HG02852 (cell line): ENCODE measurements around the gene MMP17.

ENCODE experiments used
- ATAC-seq: cut with Tn5 transposase; IDR thresholded peaks from one replicate; pipeline ENCODE4 v1.9.1; 2021; ENCODE audit warnings: mild to moderate bottlenecking, moderate library complexity; ENCODE audit not compliant: unreplicated experiment

Gene MMP17

DNA sequence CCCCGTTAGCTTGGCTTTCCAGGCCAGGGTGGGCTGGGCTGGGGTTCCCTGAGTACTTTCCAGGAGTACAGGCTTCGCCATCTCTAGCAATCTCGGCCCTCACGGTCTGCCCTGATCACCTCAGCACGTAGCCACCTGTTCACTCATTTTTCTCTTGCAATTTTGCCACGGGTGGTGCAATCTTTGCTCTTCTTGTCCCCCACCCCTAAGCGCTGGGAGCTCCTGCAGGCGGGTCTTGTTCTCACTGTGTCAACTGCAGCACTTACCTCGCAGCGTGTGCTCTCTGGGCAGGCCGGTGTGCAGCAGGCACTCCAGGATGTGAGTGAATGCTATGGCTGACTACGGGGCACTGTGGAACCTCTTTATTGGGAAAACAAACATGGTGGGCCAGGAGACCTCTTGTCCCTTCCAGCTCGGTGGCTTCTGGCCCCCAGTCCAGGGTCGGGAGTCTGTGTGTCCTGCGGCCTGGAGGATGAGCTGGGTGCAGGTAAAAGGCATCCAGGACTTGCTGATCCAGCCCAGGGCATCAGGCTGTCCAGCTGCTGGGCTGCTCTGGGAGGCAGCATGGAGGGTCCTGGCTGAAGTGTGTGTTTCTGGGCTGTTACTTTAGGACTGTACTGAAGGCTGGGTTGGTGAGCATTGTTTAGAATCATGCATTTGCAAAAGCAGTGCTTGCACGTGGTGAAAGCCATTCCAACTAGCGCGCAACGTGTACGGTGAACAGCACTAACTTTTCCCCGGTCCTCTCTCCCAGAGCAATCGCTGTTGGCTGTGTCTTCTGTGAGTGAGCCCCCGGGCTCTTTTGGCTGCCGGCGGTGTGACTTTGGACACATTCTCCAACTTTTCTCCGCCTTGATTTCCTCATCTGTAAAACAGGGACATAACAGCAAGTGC, 64.8 kb downstream of the MMP17 start:
- no peak for ATAC-seq

DNA sequence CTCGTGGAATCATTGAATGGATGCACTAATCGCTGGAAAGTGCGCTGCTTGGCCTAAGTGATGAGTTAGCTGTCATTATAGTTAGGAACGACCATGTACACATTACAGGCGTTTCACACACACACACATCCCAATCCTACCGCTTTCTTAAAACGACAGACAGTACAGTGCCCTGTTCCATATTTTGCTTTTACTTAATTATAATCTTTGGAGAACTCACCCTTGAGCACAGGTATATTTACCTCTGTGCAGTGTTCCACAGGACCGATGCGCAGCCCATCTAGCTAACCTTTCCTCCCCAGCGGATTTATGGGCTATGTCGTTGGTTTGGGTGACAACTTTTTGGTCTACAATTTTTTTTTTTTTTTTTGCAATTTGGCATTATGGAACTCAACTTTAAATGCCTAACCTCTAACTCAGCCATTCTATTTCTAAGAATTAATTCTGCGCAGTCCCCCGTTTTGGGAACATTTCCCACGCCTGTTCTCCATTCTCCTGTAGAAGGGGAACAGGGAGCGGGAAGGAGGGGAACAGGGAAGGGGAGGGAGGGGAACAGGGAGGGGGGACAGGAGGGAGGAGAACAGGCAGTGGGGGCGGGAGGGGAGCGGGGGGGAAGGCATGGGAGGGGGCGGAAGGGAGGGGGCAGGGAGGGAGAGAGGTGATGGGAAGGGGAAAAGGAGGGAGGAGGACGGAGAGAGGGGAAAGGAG, 65.6 kb downstream of the MMP17 start:
- ATAC-seq = no peak

DNA sequence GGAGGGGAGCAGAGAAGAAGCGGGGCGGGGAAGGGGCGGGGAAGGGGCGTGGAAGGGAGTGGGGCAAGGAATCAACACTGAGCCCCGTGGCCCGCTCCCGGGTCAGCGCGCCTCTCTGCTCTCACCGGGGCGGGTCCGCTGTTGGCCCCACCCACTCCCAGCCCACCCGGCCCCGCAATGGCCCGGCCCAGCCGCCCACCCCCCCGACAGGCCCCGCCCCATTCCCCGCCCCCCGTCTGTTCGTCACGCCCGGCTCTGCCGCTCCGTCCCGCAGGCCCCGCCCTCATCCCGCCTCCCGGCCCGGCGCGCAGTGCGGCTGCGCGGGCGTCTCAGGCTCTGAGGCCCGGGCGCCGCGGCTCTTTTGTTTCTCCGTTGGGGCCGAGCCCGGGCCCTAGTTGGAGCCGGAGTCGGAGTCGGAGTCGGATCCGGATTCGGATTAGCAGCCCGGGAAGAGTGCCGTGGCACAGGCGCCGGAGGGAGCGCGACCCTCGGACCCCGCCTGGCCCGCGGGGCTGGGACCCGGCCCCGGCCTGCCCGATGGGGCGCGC, 66.2 kb downstream of the MMP17 start, which contains the start of gene ULK1:
TSS of gene ULK1 (plus strand) at position 310 of the 548 bp plus-strand sequence. CDS start 380 bp downstream, outside the sequence.
- ATAC-seq = peak; percentile 76

DNA sequence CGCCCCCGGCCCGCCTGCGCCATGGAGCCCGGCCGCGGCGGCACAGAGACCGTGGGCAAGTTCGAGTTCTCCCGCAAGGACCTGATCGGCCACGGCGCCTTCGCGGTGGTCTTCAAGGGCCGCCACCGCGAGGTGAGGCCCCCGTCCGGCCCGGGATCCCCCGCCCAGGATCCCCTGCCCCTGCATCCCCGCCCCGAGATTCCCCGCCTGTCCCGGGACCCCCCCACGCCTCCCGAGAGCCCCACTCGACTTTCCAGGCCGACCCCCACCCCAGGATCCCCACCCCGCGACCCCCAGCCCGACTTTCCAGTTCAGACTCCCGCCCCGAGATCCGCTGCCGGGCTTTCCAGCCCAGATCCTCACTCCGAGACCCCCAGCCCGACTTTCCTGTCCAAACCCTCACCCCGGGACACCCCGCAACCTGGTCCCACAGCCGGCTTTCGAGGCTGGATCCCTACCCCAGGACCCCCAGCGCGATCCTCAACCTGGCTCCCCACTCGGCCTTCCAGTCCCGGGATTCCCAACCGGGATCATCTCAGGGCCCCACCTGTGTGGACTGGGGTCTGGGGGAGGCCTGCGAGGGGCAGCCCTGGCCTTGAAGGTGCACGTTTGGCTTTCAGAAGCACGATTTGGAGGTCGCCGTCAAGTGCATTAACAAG, 66.9 kb downstream of the MMP17 start:
- ATAC-seq = no peak

DNA sequence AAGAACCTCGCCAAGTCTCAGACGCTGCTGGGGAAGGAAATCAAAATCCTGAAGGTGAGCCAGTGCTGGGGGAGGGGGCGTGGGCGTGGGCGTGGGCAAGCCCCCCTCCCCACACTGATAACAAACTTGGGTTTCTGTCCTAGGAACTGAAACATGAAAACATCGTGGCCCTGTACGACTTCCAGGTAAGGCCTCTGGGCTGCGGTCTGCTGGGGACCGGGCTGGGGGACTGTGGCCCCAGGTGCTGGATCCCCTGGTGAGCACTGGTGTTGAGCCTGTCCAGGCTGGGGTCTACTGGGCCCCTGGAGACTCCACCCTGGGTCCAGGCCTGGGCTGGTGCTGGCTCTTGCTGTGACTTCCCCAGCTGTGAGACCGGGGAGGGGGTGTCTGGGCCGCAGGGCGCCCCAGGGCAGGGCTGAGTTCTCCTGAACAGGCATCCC, 67.5 kb downstream of the MMP17 start:
- peak; percentile 9 for ATAC-seq

DNA sequence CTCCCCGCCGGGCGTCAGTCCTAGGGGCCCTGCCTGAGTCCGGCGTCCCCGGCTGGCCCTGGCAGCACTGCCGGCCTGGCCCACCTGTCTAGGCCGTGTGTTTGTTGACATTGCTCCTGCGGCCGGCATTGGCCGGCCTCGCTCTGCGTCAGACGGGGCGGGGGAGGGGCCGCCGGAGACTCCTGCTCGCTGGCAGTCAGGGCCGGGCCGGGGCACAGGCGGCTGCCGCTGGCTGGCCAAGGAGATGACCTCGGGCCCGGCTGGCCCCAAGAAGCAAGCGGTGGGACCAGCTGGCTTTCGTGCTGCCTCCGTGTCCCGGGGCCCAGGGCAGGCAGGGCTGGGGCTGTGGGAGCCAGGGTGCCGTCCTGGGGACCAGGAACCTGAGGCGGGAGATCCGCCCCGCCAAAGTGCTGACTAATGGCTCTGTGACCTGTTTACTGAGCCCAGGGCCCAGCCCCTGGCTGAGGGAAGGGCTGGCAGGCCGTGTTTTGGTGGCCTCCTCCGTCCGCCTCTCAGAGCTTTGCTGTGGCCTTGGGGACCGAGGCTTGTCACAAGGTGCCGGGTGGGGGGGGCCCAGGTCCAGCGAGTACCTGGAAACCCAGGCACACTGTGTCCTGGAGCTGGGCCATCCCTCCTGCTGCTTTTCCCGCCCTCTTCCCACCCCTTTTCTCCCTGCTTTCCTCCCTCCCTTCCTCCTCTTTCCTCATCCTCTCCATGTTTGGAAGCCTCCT, 68.1 kb downstream of the MMP17 start:
- ATAC-seq = peak; percentile 54

DNA sequence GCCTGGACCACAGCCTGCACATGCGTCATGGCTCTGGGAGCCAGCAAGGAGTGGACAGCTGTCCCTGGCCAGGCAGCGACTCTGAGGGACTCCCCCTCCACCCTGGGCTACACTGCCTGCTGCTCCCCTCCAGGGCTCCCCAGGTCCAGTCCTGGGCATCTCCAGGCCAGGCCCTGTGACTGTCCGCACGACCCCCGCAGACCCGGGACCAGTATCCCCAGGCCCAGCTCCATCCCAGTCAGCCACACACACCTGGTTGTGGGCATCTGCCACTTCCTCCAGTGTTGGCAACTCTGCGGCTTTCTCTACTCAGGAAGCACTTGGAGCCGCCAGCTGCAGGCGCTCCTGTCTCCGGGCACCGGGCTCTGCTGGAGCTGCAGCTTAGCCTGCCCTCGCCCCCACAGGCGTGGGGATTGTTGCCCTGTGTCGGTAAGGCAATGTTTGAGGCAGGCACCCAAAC, 68.6 kb downstream of the MMP17 start:
- ATAC-seq = no peak

DNA sequence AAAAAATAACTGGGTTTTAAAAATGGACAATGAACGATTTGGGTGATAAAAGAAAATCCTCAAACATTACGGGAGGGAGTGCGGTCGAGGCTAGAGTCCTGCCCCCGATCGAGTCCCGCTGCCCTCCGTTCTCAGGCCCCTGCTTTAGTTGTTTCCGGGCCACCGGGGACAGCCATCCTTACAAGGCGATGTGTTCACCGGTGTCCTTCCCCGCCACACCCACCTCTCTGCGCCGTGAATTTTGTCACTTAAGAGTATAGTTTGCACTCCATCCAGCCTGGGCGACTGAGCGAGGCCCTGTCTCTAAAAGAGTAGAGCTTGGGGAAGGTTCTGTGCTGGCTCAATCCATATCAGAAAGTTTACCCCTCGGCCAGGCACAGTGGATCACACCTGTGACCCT, 69.1 kb downstream of the MMP17 start:
- no peak for ATAC-seq

DNA sequence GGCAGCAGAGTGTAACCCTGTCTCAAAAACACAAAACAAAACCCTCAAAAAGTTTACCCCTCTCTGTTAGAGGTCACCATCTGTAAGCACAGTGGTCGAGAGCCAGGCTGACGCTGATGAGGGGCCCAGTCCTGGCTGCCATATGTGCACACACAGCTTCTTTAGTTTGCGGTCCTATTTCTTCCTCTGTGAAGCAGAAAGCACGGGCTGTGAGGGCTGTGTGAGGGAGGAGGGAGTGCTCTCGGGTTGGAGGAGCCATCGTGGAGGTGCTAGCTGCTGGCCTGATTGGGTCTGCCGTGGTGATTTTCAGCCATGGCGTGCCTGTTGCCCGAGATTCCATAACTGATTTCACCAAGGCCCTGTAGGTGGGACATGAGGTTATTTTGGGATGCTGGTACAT, 69.7 kb downstream of the MMP17 start:
- ATAC-seq = no peak

DNA sequence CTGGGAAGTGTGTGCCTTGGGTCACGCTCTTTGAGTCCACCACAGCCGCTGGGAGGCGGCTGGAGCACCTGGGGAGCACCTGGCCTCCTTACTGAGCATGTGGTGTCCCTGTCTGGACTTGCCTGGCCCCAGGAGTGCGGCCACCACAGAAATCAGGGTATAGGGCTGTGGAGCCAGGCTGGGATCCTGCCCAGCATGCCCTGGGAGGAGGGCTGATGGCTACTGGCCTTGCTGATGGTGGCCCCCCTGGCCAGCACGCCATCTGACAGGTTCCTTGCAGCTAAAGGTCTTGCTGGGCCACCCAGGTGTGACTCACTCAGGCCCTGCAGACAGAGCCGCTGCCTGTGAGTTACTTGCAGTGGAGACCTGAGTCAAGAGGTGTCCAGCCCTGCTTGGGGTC, 72.2 kb downstream of the MMP17 start:
- no peak for ATAC-seq
